GM21723 (cell line): ENCODE data around the gene ZNF845.
A peak's percentile ranks its signal among the peaks of the same experiment; 100 is the strongest.
"Not testable (repeated sequence)": the region's sequence is repeated elsewhere in the genome, so short reads cannot be mapped to it uniquely, and the experiment has no call there.

Experiments used
- ATAC-seq: cut with Tn5 transposase; IDR thresholded peaks from one replicate; pipeline ENCODE4 v1.9.1; 2021; ENCODE audit warnings: mild to moderate bottlenecking, moderate library complexity; ENCODE audit not compliant: unreplicated experiment

ZNF845 gene

DNA sequence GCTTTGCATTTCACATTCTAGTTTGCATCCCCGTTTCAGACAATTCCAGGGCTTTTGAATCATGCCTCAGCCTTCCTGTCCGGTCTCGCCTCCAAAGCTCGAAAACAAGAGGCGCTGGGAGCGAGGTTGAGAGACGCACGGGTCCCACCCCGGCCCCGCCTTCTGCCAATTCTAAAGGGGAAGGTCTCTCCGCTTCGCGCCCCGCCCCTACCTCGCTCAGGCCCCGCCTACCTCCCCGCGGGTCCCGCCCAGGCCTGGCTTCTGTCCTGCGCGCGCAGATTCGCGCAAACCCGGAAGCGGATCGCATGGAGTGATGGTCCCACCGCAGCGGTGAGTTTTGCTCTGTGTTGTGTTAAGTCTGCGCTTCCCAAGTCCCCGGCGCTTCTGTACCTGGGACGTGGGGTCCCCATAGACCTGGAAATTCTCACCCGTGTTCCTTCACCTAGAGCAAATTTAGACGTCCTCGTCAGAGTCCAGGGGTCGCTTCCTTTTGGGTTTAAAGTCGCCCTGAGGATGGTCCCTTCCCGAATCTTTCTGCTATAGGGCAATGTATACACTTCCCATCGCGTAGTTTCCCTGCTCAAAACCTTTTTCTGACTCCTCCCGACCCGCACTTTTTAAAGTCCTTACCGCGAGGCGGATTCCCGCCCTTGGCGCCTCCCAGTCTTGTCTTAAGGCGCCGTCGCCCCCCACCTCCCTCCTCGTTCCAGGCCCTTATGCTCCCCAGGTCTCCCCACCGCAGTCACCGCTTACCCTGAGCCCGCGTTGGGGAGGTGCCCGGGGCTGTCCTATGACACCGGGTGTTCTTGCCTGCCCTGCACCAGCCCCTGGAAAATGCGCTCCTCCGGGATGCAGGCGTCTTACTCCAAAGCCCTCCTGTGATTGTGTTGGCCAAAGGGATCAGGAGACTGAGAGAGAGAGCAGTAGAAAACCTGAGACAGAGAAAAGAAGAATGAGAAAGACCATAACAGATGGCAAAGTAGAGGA is at the start of gene ZNF845:
Gene ZNF845, plus strand, starts transcription at position 287 of the 987 bp plus-strand sequence. CDS start 7,559 bp downstream, outside the sequence.
- peak; percentile 96 for ATAC-seq

DNA sequence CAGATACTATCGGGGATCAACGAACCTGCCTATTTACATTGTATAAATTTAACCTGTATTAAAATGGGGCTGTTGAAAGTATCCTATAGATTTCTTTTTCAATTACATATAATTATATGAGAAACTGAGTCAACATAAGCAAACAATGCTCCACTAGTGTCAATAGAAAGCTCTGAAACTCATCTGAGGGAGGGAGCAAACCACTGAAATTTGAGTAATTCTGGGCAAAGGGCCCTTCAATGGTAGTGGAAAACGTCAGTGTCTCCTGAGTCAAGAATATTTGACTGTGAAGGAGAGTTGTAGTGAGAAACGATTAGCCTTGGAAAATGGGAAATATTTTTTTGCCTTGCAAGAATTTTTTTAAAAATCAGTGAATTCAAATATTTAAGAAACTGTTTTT is 48.5 kb upstream of the ZNF845 start:
- no peak for ATAC-seq

DNA sequence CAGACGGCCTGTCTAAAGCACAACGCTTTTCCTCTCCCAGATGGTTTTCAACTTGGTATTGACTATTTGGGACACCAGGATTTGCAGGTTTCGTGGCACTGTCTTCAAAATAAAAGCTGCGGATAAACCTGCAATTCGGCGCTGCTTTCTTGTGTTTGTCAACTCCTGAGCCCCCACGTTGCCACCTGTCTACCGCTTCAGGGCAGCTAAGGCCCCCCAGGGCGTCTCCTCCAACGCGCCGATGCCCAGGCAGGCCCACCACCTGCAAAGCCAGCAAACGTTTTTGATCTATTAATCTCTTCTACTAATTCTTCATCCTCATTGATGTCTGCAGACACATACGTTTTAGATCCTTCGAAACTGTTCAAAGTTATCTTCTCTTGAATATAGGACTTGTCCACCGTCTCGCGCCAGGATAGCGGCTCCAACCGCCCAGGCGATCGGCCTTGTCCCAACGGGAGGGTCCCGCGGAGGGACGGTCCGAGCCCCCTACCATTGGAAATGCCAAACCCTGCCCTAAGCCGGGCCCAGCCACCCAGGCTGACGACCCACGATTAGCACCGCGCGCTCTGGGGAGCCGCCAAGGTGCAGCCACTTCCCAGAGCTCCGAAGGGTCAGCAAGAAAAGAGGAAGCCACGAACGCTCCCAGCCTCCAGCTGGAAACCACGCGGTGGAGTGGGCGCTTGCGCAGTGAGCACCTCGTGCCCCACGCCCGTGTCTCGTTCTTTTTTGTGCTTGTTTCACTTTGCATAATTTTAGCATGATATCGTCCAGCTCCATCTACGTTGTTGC is 42.6 kb upstream of the ZNF845 start:
- no peak for ATAC-seq

DNA sequence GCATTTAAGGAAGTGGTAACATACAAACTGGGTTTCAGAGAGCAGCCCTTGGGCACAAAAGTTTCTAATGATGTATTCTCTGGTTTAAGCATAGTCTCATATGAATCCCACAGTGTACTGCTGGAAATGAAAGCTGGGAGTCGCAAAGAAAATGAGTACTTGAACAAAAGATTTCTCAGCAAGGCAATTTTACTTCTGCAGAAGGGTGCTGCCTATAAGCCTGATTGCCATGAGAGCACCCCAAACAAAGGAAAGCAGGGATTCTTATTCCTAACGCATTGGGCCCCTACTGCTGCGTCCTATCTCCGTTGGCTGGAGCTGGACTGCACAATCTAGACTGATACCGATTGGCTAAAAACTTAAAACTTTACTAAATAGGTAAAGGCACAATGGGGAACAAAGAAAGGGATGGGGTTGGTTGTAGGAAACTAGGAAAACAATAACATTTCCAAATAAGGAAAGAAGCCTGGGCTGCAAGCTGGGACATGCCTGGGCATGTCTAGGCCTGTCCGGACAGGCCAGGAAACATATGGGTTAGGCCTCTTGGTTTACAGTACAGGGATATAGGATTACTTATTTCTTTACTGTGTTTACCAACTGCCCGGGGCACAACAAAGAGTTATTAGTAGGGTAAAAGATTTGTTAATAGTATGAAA is 38.6 kb upstream of the ZNF845 start:
- no peak for ATAC-seq

DNA sequence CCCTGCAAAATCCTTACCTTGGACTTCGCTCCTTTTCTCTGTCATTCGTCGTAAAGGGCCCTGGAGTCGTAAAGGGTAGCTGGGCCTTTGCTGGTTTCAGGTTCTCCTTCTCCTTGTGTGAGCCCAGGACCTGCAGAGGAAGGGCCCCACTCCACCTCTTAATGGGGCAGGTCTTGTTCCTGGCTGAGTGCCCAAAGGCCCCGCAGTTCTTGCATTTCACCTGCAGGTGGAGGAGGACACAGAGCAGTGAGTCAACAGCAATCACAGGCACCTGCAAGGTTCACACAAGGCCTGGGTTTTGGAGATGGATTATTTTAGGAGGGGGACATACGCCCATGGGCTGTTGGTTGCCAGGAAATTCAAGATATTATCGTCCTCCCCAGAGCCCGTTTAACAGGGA is 32.2 kb upstream of the ZNF845 start:
- not testable (repeated sequence) for ATAC-seq

DNA sequence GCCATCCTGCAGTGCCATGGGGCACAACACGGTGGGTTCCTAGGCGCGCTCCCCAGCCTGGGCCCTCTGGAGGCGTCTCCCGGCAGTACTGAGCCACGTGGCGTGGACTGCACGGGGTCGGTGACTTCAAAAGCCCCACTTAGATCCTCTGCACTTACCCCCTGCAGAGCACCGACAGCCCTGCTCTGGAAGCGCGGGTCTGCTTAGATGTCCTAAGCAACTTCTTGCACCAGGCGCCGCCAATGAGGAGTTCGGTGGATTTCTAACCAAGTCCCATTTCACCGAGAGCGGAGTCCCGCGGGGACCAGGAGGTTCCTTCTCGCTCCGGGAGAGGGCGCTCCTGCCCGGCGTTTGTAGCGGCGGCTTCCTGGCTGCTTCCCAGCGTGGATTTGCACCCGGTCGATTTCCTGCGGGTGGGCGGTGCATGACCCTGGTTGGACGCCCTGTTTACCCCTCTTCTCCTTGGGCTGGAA is 25.2 kb upstream of the ZNF845 start:
- ATAC-seq: no peak

DNA sequence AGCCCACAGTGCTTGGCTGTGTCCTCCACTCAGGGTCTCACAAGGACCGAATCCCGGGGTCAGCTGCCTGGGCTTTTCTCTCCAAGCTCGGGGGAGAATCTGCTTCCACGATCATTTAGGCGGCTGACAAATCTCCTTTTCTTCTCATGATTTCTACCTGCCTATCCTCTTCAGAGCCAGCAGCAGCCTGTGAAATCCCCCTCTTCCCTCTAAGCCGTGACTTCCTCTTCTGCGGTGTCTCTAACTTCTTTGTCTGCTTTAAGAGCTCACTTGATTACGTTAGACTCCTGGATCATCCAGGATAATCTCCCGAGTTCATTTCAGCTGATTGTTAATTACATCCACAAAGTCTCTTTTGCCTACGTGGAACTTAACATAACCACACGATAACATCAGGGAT is 22.5 kb upstream of the ZNF845 start:
- no peak for ATAC-seq

DNA sequence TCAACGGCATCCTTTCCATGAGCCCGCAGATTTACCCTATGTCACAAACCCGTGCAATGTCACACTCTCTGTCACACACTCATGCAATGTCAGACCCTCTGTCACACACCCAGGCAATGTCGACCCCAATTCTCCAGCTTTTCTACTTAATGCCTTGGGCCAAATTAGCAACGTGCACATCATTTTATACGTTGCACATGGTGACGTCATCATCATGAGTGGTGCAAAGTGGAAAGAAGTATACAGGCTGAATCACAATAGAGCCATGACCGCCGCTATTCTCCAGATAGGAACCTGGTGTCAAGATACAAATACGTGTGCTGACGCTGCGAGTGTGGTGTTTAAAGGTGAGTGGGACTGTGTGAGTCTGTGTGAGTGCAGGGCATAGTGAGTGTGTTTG is 21.7 kb upstream of the ZNF845 start:
- no peak for ATAC-seq

DNA sequence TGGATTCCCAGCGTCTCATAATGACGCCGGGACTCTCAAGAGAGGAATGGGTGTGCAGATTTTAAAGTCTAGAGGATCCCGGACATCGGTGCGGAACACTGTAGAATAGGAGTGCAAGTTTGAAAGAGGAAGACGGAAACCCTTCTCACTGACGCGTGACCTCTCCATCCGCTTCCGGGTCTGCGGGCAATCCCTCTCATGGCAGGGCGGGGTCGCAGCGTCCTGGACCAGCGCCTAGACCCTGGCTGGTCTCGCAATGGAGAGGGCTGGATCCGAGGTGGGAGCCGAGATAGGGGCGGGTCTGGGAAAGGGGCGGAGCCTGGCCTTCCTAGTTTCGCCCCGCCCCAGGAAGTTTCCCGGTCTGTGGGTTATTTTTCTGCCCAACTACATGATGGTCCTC is 4.6 kb upstream of the ZNF845 start:
- ATAC-seq: no peak

DNA sequence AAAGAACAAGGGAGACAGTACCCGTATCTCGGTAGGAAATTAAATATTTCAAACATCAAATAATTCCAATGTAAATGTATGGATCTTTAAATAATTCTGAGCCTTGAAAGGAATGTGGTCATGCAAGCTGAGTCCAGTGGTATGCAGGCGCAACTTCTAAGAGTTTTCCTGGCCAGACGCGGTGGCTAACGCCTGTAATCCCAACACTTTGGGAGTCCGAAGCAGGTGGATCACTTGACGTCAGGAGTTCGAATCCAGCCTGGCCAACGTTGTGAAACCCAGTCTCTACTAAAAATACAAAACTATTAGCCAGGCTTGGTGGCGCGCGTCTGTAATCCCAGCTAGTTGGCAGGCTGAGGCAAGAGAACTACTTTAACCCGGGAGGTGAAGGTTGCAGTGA is 1.1 kb upstream of the ZNF845 start:
- no peak for ATAC-seq

DNA sequence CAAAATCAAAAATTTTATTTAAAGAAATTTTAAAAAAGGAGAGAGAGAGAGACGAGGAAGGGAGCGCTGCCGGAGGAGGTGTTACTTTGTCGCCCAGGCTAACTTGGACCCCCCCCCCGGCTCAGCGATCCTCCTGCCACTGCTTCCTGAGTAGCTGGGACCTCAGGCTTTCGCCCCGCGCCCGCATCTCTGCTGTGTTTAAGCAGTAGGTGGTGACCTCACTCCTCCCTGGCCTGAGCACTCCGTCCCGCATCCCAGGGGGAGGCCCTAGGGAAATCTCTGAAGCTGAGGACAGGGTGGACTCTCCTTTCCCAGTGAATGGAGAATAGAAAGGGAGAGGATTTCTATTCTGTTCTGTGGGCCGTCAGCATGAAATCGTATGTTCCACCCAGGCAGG is 485 bp upstream of the ZNF845 start:
- peak; percentile 18 for ATAC-seq

DNA sequence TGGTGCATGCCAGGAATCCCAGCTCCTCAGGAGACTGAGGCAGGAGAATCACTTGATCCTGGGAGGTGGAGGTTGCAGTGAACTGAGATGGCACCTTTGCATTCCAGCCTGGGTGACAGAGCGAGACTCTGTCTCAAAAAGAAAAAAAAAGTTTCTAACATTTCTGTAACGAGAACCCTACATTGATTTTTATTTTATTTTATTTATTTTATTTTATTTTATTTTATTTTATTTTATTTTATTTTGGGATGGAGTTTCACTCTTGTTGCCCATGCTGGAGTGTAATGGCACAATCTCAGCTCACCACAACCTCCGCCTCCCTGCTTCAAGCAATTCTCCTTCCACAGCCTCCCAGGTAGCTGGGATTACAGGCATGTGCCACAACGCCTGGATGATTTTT is 10.9 kb downstream of the ZNF845 start:
- not testable (repeated sequence) for ATAC-seq

DNA sequence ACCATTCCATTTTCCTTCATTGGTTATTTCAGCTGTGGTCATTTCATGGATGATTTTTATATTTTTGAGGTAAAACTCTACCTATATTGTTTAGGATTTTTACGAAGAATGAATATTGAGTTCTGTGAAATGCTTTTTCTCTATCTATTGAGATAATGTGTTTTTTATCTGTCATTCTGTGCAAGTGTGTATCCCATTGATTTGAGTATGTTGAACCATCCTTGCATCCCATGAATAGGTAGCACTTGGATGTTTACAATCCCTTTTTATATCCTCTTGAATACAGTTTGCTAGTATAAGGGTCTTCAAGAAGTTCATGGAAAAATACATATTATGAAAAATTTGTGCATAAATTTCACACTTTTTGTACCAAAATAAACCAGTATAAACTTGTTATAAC is 22.2 kb downstream of the ZNF845 start:
- no peak for ATAC-seq

DNA sequence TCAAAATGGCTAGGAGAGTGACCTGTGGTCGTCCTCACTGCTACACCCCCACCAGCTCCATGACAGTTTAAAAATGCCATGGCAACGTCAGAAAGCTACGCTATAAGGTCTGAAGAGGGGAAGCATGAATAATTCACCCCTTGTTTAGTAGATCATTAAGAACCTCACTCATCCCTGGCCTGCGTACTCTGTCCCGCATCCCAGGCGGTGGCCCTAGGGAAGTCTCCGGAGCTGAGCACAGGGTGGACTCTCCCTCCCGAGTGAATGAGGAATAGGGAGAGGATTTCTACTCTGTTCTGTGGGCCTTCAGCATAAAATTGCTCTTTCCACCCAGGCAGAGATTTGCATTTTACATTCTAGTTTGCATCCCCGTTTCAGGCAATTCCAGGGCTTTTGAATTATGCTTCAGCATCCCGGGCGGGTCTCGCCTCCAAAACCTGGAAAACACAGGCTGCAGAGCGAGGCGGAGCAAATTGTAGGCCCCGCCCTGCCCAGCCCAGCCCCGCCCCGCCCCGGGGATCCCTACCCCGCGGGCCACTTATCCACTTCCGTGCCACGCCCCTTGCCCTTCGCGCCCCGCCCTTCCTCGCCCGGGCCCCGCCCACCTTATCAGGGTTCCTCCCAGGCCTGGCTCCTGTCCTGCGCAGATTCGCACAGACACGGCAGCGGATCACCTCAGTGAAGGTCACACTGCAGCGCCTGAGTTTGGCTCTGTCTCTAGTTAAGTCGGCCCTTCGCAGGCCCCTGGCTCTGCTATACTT is 24.5 kb downstream of the ZNF845 start:
- ATAC-seq: no peak

DNA sequence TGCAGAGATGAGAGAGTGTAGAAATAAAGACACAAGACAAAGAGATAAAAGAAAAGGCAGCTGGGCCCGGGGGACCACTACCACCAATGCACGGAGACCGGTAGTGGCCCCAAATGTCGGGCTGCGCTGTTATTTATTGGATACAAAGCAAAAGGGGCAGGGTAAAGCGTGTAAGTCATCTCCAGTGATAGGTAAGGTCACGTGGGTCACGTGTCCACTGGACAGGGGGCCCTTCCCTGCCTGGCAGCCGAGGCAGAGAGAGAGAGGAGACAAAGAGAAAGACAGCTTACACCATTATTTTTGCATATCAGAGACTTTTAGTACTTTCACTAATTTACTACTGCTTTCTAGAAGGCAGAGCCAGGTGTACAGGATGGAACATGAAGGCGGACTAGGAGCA is 26.5 kb downstream of the ZNF845 start:
- not testable (repeated sequence) for ATAC-seq

DNA sequence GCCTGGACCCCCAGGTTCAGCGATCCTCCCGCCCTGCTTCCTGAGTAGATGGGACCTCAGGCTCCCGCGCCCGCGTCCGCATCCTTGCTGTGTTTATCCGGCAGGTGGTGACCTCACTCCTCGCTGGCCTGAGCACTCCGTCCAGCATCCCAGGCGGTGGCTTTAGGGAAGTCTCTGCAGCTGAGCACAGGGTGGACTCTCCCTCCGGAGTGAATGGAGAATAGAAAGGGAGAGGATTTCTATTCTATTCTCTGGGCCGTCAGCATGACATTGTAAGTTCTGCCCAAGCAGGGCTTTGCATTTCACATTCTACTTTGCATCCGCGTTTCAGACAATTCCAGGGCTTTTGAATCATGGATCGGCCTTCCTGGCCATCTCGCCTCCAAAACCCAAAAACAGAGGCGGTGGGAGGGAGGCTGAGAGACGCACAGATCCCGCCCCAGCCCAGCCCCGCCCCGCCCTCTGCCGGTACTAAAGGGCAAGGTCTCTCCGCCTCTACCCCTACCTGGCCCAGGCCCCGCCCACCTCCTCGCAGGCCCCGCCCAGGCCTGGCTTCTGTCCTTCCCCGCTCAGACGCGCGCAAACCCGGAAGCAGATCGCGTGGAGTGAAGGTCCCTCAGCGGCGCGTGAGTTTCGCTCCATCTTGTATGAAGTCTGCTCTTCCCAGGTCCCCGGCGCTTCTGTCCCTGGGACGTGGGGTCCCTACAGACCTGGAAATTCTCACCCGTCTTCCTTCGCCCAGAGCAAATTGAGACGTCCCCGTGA is 31.8 kb downstream of the ZNF845 start, which contains the start of gene ZNF525:
Gene ZNF525, plus strand, starts transcription at position 572 of the 765 bp plus-strand sequence. CDS start 6,577 bp downstream, outside the sequence.
- ATAC-seq: peak; percentile 94

DNA sequence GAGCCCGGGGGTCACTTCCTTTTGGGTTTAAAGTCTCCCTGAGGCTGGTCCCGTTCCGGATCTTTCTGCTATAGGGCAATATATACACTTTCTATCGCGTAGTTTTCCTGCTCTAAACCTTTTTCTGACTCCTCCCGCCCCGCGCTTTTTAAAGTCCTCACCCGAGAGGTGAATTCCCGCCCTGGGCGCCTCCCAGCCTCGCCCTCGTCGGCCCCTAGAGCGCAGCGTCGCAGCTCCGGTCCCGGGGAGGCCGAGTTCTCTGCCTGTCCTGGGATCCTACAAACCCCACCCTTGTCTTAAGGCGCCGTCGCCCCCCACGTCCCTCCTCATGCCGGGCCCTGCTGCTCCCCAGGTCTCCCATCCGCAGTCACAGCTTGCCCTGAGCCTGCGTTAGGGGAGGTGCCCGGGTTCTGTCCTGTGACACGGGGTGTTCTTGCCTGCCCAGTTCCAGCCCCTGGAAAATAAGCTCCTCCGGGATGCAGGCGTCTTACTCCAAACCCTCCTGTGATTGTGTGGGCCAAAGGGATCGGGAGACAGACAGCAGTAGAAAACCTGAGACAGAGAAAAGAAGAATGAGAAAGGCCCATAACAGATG is 32.4 kb downstream of the ZNF845 start:
- peak; percentile 68 for ATAC-seq

DNA sequence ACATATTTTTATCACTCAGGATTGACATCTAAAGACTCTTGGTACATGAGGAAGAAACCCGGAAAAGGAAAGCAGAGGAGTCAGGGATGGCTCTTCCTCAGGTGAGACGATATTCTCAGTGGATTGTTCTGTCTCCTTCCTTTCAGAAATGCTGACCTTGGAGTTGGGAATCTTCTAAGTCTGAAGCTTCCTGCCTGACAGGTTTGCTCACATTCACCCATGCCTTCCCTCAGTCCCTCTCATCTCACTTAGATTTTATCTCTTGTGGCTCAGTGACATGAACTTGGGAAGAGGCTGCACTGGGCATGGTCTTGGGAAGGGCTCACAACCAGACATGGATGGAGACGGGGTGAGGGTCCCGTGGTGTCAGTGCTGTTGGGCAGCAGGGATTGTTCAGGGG is 38.6 kb downstream of the ZNF845 start:
- no peak for ATAC-seq

DNA sequence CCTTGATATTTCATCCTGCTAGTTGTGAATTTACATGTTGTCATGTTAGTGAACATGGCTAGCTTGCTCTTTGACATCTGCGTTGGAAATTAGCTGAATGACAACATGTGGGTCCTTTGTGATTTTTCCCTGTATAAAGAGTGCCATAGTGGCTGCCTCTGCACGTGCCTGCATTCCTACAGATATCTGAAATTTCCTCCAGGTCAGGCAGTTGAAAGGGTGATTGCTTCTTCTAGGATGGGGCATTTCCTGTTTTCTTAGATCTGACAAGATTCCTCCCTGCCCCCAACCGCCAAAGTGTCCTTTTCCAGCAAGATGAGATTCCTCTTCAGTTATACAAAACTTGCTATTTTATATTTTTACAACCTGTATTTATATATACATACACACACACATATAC is 40.7 kb downstream of the ZNF845 start:
- ATAC-seq: no peak
